Parathyroid adenoma (tissue), 2 donors: ENCODE measurements around the gene NTRK3.

Experiments
- H2AFZ ChIP-seq: fragments of 300-600 bp; sonication (generic); one replicate; pipeline ENCODE4 v1.7.0; 2017; ENCODE audit warnings: antibody characterized with exemption, mild to moderate bottlenecking
- H3K27ac ChIP-seq: fragments of 300-600 bp; sonication (generic); one replicate; pipeline ENCODE4 v1.7.0; 2017
- H3K27me3 ChIP-seq: fragments of 300-600 bp; sonication (generic); one replicate; pipeline ENCODE4 v1.7.0; 2017; ENCODE audit warnings: low read length; ENCODE audit not compliant: control insufficient read depth, insufficient read depth
- H3K36me3 ChIP-seq: fragments of 300-600 bp; sonication (generic); one replicate; pipeline ENCODE4 v1.7.0; 2017; ENCODE audit warnings: low read length; ENCODE audit not compliant: control insufficient read depth, insufficient read depth
- H3K4me1 ChIP-seq: fragments of 300-600 bp; sonication (generic); one replicate; pipeline ENCODE4 v1.7.0; 2017; ENCODE audit warnings: control low read depth
- H3K4me2 ChIP-seq: fragments of 300-600 bp; sonication (generic); one replicate; pipeline ENCODE4 v1.7.0; 2017; ENCODE audit warnings: low read length
- H3K4me3 ChIP-seq: fragments of 300-600 bp; sonication (generic); one replicate; pipeline ENCODE4 v1.7.0; 2017; ENCODE audit warnings: low read depth, low read length
- H3K79me2 ChIP-seq: fragments of 300-600 bp; sonication (generic); one replicate; pipeline ENCODE4 v1.7.0; 2017; ENCODE audit warnings: control low read depth
- H3K9ac ChIP-seq: fragments of 300-600 bp; sonication (generic); one replicate; pipeline ENCODE4 v1.7.0; 2017; ENCODE audit warnings: mild to moderate bottlenecking
- H3K9me3 ChIP-seq: fragments of 300-600 bp; sonication (generic); one replicate; pipeline ENCODE4 v1.7.0; 2017; ENCODE audit warnings: low read length; ENCODE audit not compliant: control insufficient read depth
- TF ChIP-seq, protein P1 (sequence below): fragments of 300-600 bp; sonication (generic); IDR thresholded peaks from one replicate; pipeline ENCODE4 v1.7.0; 2017; ENCODE audit warnings: antibody characterized with exemption, mild to moderate bottlenecking
- donor health status: primary hyperparathyroidism.

NTRK3 gene

DNA sequence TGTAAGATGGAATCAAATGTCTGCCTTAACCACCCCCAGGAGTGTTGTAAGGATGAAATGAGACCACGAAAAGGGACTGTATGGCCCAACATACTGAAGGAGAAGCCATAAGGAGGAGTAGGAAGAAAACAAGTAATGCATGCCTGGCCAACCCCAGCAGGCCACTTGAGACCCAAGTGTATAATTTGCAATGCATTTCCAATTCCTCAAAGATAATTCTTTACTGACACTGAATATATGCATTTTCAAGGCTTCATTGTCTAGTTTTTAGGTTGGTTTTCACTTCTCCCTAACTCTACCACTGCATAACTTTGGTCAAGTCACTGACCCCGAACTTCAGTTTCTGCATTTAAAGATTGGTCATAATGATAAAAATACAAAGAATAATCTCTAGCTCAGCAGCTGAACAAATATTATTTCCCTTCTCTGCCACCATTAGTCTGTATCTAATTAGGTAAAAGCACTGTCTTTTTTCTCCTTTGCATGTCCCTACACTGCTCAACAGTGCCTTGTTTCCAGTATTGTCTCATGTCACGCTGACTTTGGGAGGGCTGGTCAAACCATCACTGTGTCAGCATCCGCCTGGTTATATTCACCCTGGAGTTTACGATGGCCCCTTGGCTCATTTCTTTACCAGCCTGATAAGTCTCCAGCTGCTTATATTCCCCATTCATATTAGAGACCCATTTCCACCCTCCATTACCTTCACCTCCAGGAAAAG lies 378.6 kb downstream of the NTRK3 start:
- Histone ChIP-seq H3K9ac (no peak overlapping the region), H3K79me2 (no peaks in the 10 kb centered on the region), H3K36me3 (no peaks in the 10 kb centered on the region), H3K4me2 (no peak overlapping the region), H3K9me3 (no peaks in the 10 kb centered on the region), H2AFZ (no peak overlapping the region), H3K27me3 (no peaks in the 10 kb centered on the region), H3K27ac (no peak overlapping the region), H3K4me3 (no peak overlapping the region), H3K4me1 (no peaks in the 10 kb centered on the region)
- TF ChIP-seq, protein P1, sequence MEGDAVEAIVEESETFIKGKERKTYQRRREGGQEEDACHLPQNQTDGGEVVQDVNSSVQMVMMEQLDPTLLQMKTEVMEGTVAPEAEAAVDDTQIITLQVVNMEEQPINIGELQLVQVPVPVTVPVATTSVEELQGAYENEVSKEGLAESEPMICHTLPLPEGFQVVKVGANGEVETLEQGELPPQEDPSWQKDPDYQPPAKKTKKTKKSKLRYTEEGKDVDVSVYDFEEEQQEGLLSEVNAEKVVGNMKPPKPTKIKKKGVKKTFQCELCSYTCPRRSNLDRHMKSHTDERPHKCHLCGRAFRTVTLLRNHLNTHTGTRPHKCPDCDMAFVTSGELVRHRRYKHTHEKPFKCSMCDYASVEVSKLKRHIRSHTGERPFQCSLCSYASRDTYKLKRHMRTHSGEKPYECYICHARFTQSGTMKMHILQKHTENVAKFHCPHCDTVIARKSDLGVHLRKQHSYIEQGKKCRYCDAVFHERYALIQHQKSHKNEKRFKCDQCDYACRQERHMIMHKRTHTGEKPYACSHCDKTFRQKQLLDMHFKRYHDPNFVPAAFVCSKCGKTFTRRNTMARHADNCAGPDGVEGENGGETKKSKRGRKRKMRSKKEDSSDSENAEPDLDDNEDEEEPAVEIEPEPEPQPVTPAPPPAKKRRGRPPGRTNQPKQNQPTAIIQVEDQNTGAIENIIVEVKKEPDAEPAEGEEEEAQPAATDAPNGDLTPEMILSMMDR = no peak

DNA sequence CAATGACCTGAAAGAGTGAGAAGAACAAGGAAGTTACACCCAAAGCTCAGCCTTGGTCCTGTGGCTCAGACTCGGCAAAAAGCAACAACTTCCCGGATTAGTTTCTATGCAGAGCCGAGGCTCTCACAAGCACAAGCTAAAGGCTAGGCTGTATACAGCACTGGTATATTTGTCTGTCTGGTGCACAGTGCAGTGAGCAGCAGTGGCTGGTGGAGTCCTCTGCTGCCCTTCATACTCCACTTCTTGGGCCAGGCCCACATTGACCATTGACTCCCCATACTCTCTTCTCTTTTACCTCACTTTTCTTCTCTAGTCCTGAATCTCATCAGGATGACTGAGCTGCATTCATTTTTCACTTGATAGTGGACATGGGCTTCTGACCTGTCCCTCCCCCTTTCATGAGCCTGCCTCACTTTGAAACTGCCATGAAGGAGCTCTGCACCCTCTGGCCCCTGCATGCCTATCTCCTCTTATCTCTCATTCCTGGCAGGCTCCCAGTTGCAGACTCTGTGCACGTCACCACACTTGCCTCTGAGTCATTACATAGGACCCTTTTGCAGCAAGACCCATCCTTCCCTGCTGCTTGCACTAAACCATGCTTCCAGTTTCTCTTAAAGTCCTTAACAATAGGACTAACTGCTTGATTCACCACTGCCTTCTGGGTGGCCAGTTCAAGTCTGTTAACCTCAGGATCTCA lies 379.3 kb downstream of the NTRK3 start:
- TF ChIP-seq, protein P1 = no peak
- H3K36me3 ChIP-seq = no peaks in the 10 kb centered on the region
- H2AFZ ChIP-seq = no peak overlapping the region
- no peak overlapping the region for H3K4me3 ChIP-seq
- no peak overlapping the region for H3K9ac ChIP-seq
- no peaks in the 10 kb centered on the region for H3K79me2 ChIP-seq
- no peak overlapping the region for H3K4me2 ChIP-seq
- H3K27me3 ChIP-seq = no peaks in the 10 kb centered on the region
- no peaks in the 10 kb centered on the region for H3K9me3 ChIP-seq
- H3K4me1 ChIP-seq = no peaks in the 10 kb centered on the region
- H3K27ac ChIP-seq = no peak overlapping the region

DNA sequence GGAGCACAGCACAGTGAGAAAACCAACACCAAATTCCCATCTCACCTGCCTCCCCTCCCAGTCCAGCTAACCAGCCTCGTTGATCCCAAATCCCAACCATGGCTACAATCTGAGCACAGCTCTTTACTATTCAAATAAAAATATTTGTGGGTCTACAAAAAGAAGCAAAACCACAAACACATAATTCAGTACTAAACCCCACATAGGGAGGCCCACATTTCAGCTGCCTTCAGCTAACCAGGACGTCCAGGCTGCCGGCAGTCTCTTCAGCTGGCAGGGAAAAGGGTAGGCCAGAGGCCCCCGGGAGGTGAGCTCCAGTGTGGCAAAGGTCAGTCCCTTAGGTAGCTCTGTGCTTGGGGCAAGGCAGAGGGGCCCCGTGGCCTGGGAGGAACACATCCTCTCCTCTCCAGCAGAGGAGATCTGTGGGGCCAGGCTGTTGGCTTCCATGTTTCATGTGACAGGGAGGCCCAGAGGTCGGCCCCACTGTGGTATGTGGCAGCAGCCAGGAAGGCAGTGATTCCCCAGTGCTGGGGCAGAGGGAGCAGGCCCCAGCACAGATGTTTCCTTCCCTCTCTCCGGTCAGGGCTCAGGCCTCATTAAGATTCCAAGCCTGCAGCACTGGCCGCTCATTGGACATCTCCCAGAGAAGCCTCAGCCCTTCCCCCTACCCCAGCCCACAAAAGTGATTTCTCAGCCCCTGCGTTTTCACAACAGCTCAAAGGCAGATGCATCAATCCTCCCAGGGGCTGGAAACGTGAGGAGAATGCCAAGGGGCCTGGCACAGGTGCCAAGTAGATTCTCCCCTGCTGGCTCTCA lies 381.4 kb downstream of the NTRK3 start:
- H3K4me2 ChIP-seq = no peak overlapping the region
- no peaks in the 10 kb centered on the region for H3K36me3 ChIP-seq
- no peak overlapping the region for H2AFZ ChIP-seq
- H3K9ac ChIP-seq = no peak overlapping the region
- no peak overlapping the region for H3K4me3 ChIP-seq
- no peaks in the 10 kb centered on the region for H3K79me2 ChIP-seq
- H3K27me3 ChIP-seq = no peaks in the 10 kb centered on the region
- H3K4me1 ChIP-seq = no peaks in the 10 kb centered on the region
- H3K9me3 ChIP-seq = no peaks in the 10 kb centered on the region
- TF ChIP-seq, protein P1 = no peak
- H3K27ac ChIP-seq = no peak overlapping the region

DNA sequence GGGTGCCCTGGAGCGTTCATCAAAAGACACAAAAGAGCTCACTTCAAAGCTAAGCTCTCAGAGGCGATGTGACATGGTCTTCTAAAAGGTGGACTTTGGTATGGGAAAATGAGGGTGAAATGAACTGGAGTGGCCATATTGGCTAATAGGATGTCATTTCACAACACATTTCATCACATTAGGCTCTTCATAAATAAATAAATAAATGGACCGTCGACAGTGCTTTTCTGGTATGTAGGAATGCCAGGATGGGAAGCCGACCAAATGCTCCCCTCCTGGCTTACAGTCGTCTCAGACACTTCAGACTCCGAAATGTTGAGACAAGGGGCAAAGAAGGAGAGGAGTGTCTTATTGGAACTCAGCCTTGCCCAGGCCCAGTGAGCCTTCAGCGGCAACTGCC lies 383.0 kb downstream of the NTRK3 start:
- H3K4me2 ChIP-seq = no peak overlapping the region
- H3K4me3 ChIP-seq = no peak overlapping the region
- no peaks in the 10 kb centered on the region for H3K79me2 ChIP-seq
- no peak overlapping the region for H3K27ac ChIP-seq
- H3K36me3 ChIP-seq = no peaks in the 10 kb centered on the region
- no peak overlapping the region for H2AFZ ChIP-seq
- H3K27me3 ChIP-seq = no peaks in the 10 kb centered on the region
- H3K9me3 ChIP-seq = no peaks in the 10 kb centered on the region
- TF ChIP-seq, protein P1 = no peak
- no peaks in the 10 kb centered on the region for H3K4me1 ChIP-seq
- no peak overlapping the region for H3K9ac ChIP-seq
